HG03103 (cell line): Measurements from ENCODE around the gene CD53.
"Not testable (repeated sequence)": the region's sequence is repeated elsewhere in the genome, so short reads cannot be mapped to it uniquely, and the experiment has no call there.

ENCODE experiments used
- ATAC-seq: cut with Tn5 transposase; IDR thresholded peaks from one replicate; pipeline ENCODE4 v1.9.1; 2021; ENCODE audit warnings: low read depth; ENCODE audit not compliant: unreplicated experiment

Gene CD53

DNA sequence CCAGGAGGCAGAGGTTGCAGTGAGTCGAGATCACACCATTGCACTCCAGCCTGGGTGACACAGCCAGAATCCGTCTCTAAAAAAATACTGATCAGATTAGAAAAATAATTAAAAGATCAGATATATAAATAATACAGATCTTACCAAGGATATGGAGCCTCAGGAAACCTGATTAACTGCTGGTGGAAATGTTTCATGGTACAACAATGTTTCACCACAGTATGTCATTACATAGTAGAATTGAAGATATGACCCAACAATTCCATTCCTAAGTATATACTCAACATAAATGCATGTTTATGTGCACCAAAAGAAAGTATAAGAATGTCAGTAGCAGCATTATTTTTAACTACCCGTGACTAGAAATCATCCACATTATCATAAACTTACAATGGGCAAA lies 41.7 kb downstream of the CD53 start:
- no peak for ATAC-seq

DNA sequence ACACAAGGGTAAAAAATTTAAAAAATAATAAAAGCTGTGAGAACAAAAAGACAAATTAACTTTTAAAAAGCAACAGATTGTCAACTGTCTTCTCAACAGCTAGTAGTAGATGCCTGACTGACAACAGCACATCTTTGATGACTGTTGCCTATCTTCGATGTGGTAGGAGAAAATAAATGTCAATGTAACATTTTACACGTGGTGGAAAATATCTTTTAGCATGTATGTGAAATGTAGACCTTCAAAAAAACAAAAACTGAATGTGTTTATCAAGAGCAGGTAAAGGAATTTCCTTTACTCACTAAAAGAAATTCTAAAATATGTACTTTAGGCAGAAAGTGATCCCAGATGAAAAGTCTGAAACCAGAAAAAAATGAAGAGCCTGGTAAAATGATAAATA lies 42.9 kb downstream of the CD53 start:
- ATAC-seq = no peak

DNA sequence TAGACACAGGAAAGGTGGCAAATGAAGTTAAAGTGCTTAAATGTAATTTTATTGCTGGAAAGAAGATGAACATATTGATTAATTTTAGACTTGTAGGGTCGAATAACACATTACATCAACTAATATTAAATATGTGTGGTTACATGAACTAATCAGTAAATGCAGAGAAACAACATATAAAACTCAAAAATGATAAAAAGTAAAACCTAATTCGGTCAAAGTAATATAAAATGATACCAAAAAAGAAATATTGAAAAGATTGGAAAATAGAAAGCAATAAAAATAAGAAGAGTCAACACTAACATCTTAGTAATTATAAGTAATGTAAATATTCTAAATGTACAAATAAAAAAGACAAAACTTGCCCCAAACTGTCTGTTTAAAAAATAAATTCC lies 43.3 kb downstream of the CD53 start:
- ATAC-seq = no peak

DNA sequence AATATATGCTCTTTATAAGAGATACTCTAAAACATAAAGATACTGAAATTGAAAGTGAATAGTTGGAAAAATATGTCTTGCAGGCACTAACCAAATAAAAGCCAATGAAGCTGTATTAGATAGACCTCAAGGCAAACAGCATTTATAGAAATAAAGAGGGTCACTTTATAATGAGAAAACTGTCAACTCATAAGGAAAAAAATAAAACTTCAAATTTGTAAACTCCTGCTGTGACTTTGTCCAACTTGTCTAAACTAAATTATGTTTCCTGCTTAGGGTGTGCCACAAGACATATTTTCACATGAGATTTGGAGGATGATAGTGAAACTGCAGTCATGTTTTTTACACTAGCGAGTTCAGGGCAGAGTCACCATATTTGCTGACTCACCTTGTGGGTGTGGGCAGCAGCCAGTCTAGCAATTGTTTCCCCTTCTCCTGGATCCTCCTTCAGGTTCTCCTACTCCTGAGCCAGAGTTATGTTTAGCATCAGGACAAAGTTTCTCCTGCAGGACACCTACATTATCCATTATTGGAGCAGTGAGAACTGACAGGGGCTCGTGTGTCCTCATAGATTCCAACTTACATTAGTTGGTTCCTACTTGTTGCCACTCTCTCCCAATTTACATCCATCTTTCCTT lies 43.8 kb downstream of the CD53 start:
- ATAC-seq = peak; percentile 58

DNA sequence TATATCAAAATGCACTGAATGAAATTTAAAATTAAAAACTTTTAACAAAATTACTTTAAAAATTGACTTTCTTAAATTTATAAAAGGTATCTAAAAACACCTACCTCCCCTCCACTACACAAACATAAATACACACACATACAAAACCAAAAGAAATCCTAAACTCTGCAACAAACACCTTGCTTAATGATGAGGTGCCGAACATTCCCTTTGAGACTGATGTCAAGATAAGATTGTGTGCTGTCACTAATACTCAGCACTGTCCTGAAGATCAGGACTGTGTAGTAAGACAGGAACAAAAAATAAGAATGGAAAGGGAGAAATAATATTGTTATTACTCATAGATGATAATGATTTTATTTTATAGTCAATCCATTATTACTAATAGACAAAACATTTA lies 45.1 kb downstream of the CD53 start:
- ATAC-seq = no peak

DNA sequence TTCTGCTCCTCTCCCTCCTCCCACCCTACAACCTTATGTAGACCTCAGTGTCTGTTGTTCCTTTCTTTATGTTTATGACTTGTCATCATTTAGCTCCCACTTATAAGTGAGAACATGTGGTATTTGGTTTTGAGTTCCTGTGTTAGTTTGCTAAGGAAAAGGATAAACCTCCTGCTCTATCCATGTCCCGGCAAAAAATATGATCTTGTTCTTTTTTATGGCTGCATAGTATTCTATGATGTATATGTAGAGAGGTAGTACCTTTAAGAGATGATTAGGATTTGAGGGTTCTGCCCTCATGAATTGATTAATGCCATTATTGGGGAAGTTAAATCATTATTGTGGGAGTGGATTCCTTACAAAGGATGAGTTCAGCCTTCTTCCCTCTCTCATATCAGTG lies 49.0 kb downstream of the CD53 start:
- ATAC-seq = no peak

DNA sequence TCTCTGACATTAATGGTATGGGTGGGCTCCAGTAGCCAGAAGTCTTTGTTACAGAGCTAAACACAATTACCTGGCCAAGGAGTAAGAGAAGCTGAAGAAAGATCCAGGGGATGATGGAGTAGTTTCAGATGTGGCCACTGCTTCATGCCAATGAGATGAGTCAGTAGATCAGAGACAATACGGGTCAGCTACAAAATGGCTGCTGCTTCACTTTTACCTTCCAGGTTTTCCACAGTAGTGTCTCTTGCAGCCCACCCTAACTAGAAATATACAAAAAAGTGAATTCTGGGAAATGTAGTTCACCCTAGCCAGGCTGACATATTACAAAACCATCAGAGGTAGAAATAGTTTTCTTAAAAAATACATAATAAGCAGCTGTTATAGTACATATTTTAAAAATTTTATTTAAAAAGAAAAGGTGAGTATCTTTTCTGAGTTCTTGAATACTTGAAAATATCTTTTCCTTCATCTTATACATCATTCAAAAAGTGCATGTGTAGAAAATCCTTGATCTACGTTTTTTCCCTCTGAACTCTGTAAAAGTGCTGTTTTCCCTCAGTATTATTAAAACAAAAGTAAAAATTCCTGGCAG lies 54.6 kb downstream of the CD53 start:
- ATAC-seq = no peak

DNA sequence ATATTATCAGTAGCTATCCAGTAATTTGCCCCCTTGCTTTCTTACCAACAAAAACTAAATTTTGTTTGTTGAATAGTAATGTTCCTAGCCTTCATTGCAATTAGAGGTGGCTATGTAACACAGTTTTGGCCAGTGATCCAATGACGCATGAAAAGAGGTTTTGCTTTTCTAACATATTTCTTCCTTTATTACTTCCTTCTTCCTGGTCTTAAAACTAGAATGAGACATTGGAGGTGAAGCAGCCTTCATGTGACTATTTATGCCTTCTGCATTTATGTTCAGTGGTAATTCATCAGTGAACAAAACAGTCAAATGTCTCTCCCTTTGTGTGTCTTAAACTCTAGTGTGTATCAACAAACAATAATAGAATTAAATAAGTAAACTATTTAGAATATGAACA lies 55.2 kb downstream of the CD53 start:
- no peak for ATAC-seq

DNA sequence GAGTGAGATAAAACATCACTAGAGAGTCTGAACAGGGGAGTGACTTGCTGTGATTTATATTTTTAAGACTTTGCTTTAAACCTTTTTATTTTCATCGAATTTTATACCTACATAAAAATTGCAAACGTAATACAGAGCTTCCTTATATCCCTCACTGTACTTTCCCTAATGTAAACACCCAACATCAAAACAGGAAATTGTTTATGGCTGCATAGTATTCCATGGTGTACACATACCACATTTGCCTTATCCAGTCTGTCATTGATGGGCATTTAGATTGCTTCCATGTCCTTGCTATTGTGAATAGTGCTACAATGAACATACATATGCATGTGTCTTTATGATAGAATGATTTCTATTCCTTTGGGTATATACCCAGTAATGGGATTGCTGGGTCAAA lies 56.0 kb downstream of the CD53 start:
- ATAC-seq = no peak

DNA sequence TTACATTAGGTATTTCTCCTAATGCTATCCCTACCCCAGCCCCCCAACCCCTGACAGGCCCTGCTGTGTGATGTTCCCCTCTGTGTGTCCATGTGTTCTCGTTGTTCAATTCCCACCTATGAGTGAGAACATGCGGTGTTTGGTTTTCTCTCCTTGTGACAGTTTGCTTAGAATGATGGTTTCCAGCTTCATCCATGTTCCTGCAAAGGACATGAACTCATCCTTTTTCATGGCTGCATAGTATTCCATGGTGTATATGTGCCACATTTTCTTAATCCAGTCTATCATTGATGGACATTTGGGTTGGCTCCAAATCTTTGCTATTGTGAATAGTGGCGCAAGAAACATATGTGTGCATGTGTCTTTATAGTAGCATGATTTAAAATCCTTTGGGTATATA lies 58.1 kb downstream of the CD53 start:
- ATAC-seq = not testable (repeated sequence)

DNA sequence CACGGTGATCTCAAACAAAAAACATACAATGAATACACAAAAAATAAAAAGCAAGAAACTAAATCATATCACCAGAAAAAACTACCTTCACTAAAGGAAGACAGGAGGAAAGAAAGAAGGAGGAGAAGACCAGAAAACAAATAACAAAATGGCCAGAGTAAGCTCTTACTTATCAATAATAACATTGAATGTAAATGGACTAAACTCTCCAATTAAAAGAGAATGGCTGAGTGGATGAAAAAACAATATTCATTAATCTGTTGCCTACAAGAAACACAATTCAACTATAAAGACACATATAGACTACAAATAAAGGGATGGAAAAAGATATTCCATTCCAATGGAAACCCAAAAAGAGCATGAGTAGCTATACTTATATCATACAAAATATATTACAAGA lies 63.6 kb downstream of the CD53 start:
- ATAC-seq = no peak

DNA sequence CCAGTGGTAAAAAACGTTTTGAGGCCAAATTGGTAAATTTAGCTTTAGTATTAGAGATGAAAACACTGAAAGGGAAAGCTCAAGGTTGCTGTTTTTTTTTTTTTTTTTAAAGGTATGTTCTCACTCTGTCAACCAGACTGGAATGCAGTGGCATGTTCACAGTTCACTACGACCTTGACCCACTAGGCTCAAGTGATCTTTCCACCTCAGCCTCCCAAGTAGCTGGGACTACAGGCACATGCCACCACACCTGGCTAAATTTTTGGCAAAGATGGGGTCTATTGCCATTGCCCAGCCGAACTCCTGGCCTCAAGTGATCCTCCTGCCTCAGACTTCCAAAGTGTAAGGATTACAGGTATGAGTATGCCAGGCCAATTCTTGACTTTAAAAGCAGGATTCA lies 71.9 kb downstream of the CD53 start:
- ATAC-seq = no peak

DNA sequence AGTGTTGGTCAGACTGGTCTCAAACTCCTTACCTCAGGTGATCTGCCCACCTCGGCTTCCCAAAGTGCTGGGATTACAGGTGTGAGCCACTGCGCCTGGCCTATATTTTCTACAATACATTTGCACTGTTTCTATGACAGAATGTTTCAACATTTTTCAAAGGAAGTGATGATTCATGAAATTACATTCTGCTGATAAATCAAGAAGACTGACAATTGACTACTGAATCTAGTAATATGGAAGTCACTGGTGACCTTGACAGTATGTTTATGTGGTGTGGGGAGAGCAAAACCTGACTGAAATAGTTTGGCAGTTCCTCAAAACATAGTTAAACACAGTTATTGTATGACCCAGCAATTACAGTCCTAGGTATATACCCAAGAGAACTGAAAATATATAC lies 72.7 kb downstream of the CD53 start:
- ATAC-seq = no peak

DNA sequence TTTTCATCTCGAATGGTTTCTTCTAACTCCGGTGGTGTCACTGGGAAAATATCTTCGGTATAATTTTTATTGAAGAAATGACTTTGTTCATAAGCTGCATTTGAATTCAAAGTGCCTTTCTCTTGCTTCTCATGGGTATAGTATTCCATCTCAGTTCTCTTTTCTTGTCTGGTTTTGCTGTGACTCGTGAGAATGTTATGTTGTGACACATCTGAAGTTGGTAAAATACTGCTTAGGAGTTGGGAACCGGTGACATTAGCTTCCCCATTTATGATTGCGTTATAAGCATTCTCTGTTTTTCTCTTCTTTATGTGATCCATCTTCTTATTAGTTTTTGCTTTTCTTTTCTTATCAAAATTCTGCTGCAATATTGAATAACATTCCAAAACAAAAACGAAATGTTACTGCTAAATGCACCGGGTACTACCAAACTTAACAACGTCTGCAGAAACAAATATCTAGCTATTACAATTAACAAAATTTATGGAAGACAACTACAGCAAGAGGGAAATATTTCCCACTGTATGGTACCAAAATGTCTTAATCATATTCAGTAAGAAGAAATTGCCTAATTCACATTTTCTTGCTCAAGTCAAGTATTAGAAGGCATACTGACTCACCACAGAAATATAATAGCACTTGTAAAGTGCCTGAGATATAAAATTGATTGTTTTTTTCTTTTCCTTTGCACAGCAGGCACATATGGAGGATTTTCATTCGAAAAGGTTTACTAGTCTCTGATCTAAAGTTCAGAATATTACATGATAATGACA lies 75.3 kb downstream of the CD53 start:
- ATAC-seq = no peak
